ENCODE results near the gene SMARCE1.

Gene SMARCE1

GRCh38 chr17:40671282-40671681 lies 23.7 kb upstream of the SMARCE1 start:
- Histone ChIP-seq H3K4me1 (ENCODE audit: control insufficient read depth, insufficient read depth, low read length) (no peaks in the 10 kb centered on the region), H3K4me3 (ENCODE audit: low read length) (no peak overlapping the region), H3K27me3 (ENCODE audit: control insufficient read depth, insufficient read depth, low read length) (peaks cover 7% of the 10 kb centered on the region), H3K9ac (ENCODE audit: low read length) (no peak overlapping the region), H3K9me3 (ENCODE audit: control insufficient read depth, low read length) (no peaks in the 10 kb centered on the region), H3K36me3 (ENCODE audit: control insufficient read depth, insufficient read depth, low read length) (no peaks in the 10 kb centered on the region)

GRCh38 chr17:40666331-40666730 lies 18.7 kb upstream of the SMARCE1 start:
- no peaks in the 10 kb centered on the region for H3K4me1 ChIP-seq (ENCODE audit: control insufficient read depth, insufficient read depth, low read length)
- H3K27me3 ChIP-seq (ENCODE audit: control insufficient read depth, insufficient read depth, low read length), result peaks cover 30% of the 10 kb centered on the region
- no peaks in the 10 kb centered on the region for H3K9me3 ChIP-seq (ENCODE audit: control insufficient read depth, low read length)
- no peaks in the 10 kb centered on the region for H3K36me3 ChIP-seq (ENCODE audit: control insufficient read depth, insufficient read depth, low read length)
- no peak overlapping the region for H3K9ac ChIP-seq (ENCODE audit: low read length)
- no peak overlapping the region for H3K4me3 ChIP-seq (ENCODE audit: low read length)

- no peaks in the 10 kb centered on the region for H3K36me3 ChIP-seq (ENCODE audit: control insufficient read depth, insufficient read depth, low read length)
- H3K4me3 ChIP-seq (ENCODE audit: low read length), result no peak within 1 kb of the TSS
- no peaks in the 10 kb centered on the region for H3K9me3 ChIP-seq (ENCODE audit: control insufficient read depth, low read length)
- peaks cover 32% of the 10 kb centered on the region for H3K27me3 ChIP-seq (ENCODE audit: control insufficient read depth, insufficient read depth, low read length)
- H3K4me1 ChIP-seq (ENCODE audit: control insufficient read depth, insufficient read depth, low read length), result no peaks in the 10 kb centered on the region
- H3K9ac ChIP-seq (ENCODE audit: low read length), result peak within 1 kb of the TSS; percentile 45
Observed at GRCh38 chr17:40664582-40665333, 17.1 kb upstream of the SMARCE1 start, which contains the start of gene KRT222. KRT222 (minus strand) TSS chr17:40665177; CDS start chr17:40665099, 78 bp downstream.

- H3K36me3 ChIP-seq (ENCODE audit: control insufficient read depth, insufficient read depth, low read length), result no peaks in the 10 kb centered on the region
- H3K4me3 ChIP-seq (ENCODE audit: low read length), result no peak overlapping the region
- H3K9me3 ChIP-seq (ENCODE audit: control insufficient read depth, low read length), result no peaks in the 10 kb centered on the region
- peaks cover 36% of the 10 kb centered on the region for H3K27me3 ChIP-seq (ENCODE audit: control insufficient read depth, insufficient read depth, low read length)
- H3K9ac ChIP-seq (ENCODE audit: low read length), result no peak overlapping the region
- no peaks in the 10 kb centered on the region for H3K4me1 ChIP-seq (ENCODE audit: control insufficient read depth, insufficient read depth, low read length)
Observed at GRCh38 chr17:40663252-40663651, 15.6 kb upstream of the SMARCE1 start.

- H3K36me3 ChIP-seq (ENCODE audit: control insufficient read depth, insufficient read depth, low read length), result no peaks in the 10 kb centered on the region
- no peak overlapping the region for H3K4me3 ChIP-seq (ENCODE audit: low read length)
- H3K9me3 ChIP-seq (ENCODE audit: control insufficient read depth, low read length), result no peaks in the 10 kb centered on the region
- peaks cover 22% of the 10 kb centered on the region for H3K27me3 ChIP-seq (ENCODE audit: control insufficient read depth, insufficient read depth, low read length)
- H3K4me1 ChIP-seq (ENCODE audit: control insufficient read depth, insufficient read depth, low read length), result no peaks in the 10 kb centered on the region
- no peak overlapping the region for H3K9ac ChIP-seq (ENCODE audit: low read length)
Observed at GRCh38 chr17:40659911-40660310, 12.3 kb upstream of the SMARCE1 start.

DNA sequence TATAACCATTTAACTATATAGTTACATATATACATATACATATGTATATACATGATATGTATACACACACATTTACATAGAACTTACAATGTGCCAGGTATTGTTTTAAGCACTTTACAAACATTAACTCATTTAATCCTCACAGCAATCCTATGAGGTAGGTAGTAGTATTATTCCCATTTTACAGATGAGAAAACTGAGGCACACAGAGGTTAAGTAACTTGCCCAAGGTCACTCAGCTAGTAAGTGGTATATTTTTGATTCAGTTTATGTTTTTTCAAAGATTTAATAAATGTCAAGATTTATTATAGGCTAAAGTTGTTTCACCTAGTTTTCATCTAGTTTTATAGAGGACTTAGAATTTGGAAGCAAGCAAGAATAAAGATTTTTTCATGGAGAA lies 10.8 kb upstream of the SMARCE1 start:
- H3K4me3 ChIP-seq (ENCODE audit: low read length), result no peak overlapping the region
- H3K9ac ChIP-seq (ENCODE audit: low read length), result no peak overlapping the region
- H3K36me3 ChIP-seq (ENCODE audit: control insufficient read depth, insufficient read depth, low read length), result no peaks in the 10 kb centered on the region
- no peaks in the 10 kb centered on the region for H3K9me3 ChIP-seq (ENCODE audit: control insufficient read depth, low read length)
- H3K27me3 ChIP-seq (ENCODE audit: control insufficient read depth, insufficient read depth, low read length), result peaks cover 18% of the 10 kb centered on the region
- H3K4me1 ChIP-seq (ENCODE audit: control insufficient read depth, insufficient read depth, low read length), result no peaks in the 10 kb centered on the region

DNA sequence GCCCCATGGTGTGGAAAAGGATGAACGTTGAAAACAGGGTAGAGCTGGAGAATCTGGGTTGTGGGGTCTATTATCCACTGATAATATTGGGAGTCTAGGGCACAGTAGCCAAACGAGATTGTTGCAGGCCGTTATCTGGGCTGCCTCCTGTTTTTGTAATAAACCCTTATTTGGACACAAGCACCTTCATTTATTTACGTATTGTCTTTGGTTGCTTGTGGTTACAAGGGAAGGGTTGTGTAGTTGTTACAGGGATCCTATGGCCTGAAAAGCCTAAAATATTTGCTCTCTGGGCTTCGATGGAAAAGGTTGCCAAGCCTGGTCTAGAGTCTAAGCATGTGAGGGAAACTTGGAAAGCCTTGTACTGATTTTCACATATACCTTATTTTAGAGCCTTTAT lies 4.3 kb upstream of the SMARCE1 start:
- H3K9me3 ChIP-seq (ENCODE audit: control insufficient read depth, low read length), result no peaks in the 10 kb centered on the region
- H3K27me3 ChIP-seq (ENCODE audit: control insufficient read depth, insufficient read depth, low read length), result no peaks in the 10 kb centered on the region
- H3K36me3 ChIP-seq (ENCODE audit: control insufficient read depth, insufficient read depth, low read length), result no peaks in the 10 kb centered on the region
- H3K9ac ChIP-seq (ENCODE audit: low read length), result no peak overlapping the region
- no peak overlapping the region for H3K4me3 ChIP-seq (ENCODE audit: low read length)
- H3K4me1 ChIP-seq (ENCODE audit: control insufficient read depth, insufficient read depth, low read length), result peaks cover 6% of the 10 kb centered on the region

GRCh38 chr17:40648384-40648968 lies 858 bp upstream of the SMARCE1 start:
- H3K4me1 ChIP-seq (ENCODE audit: control insufficient read depth, insufficient read depth, low read length), result peaks cover 6% of the 10 kb centered on the region
- peaks cover 3% of the 10 kb centered on the region for H3K36me3 ChIP-seq (ENCODE audit: control insufficient read depth, insufficient read depth, low read length)
- H3K9ac ChIP-seq (ENCODE audit: low read length), result peak overlapping the region; percentile 99
- H3K4me3 ChIP-seq (ENCODE audit: low read length), result peak overlapping the region; percentile 95
- no peaks in the 10 kb centered on the region for H3K9me3 ChIP-seq (ENCODE audit: control insufficient read depth, low read length)
- no peaks in the 10 kb centered on the region for H3K27me3 ChIP-seq (ENCODE audit: control insufficient read depth, insufficient read depth, low read length)

- no peaks in the 10 kb centered on the region for H3K27me3 ChIP-seq (ENCODE audit: control insufficient read depth, insufficient read depth, low read length)
- peaks cover 6% of the 10 kb centered on the region for H3K4me1 ChIP-seq (ENCODE audit: control insufficient read depth, insufficient read depth, low read length)
- H3K9ac ChIP-seq (ENCODE audit: low read length), result peak overlapping the region; percentile 99
- H3K36me3 ChIP-seq (ENCODE audit: control insufficient read depth, insufficient read depth, low read length), result peaks cover 3% of the 10 kb centered on the region
- H3K9me3 ChIP-seq (ENCODE audit: control insufficient read depth, low read length), result no peaks in the 10 kb centered on the region
- peak overlapping the region; percentile 95 for H3K4me3 ChIP-seq (ENCODE audit: low read length)
Observed at GRCh38 chr17:40646791-40647623, 611 bp downstream of the SMARCE1 start.

DNA sequence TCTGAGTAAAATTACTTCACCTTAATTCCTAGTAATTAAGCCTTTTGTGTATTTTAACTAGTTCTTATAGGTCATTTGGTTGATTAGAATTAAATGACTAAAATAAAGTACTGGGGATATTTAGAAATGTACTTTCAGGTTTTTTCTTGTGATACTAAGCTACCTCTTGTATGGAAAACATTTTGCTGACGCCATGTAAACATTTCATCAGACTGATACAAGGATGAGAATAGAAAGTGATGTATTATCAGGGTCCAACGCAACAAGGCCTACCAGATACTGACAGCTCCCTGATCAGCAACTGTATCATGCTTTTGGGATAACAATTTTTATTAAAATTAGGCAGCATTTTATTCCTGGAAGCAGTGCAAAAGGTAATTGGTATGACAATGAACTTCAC lies 1.7 kb downstream of the SMARCE1 start:
- H3K9me3 ChIP-seq (ENCODE audit: control insufficient read depth, low read length), result no peaks in the 10 kb centered on the region
- H3K4me3 ChIP-seq (ENCODE audit: low read length), result no peak overlapping the region
- H3K4me1 ChIP-seq (ENCODE audit: control insufficient read depth, insufficient read depth, low read length), result peaks cover 6% of the 10 kb centered on the region
- H3K36me3 ChIP-seq (ENCODE audit: control insufficient read depth, insufficient read depth, low read length), result peaks cover 3% of the 10 kb centered on the region
- no peaks in the 10 kb centered on the region for H3K27me3 ChIP-seq (ENCODE audit: control insufficient read depth, insufficient read depth, low read length)
- no peak overlapping the region for H3K9ac ChIP-seq (ENCODE audit: low read length)

DNA sequence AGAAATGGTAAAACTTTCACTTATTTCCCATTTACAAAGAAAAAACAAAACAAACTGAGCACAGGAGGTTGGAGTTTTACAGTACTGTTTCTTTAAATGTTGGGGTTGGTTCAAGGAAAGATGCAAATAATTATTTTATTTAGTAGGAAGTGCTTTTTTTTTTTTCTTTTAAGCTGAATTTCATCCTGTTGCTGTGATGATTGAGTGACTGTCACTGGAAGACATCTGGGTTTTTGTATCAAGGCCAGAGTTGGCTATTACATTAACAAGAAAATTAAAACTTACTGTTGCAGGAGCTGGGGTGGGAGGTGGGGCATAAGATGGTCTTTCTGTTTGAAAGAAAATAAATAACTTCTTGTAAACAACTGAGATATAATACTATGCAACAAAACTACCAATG lies 2.3 kb downstream of the SMARCE1 start:
- Histone ChIP-seq H3K27me3 (ENCODE audit: control insufficient read depth, insufficient read depth, low read length) (no peaks in the 10 kb centered on the region), H3K9me3 (ENCODE audit: control insufficient read depth, low read length) (no peaks in the 10 kb centered on the region), H3K4me3 (ENCODE audit: low read length) (no peak overlapping the region), H3K9ac (ENCODE audit: low read length) (no peak overlapping the region), H3K4me1 (ENCODE audit: control insufficient read depth, insufficient read depth, low read length) (peaks cover 6% of the 10 kb centered on the region), H3K36me3 (ENCODE audit: control insufficient read depth, insufficient read depth, low read length) (peaks cover 3% of the 10 kb centered on the region)

DNA sequence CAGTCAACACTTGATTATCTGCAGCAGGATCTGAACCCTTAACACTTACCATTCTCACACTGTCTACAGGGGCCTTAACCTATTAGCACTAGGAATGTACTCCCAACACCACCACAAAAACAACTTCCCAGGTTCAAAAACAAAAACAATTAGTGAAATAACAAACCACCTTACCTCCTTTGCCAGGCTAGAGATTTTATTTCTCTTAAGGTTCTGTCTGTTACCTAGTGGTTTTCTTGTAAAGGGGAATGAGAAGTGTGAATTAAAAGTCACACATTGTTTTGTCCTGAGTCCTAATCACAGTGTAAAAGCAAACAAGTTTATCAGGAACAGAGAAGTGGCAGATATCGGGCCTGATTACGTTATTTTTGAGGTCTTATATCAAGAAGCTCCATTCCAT lies 9.7 kb downstream of the SMARCE1 start:
- Histone ChIP-seq H3K4me1 (ENCODE audit: control insufficient read depth, insufficient read depth, low read length) (no peaks in the 10 kb centered on the region), H3K9ac (ENCODE audit: low read length) (no peak overlapping the region), H3K27me3 (ENCODE audit: control insufficient read depth, insufficient read depth, low read length) (no peaks in the 10 kb centered on the region), H3K36me3 (ENCODE audit: control insufficient read depth, insufficient read depth, low read length) (no peaks in the 10 kb centered on the region), H3K9me3 (ENCODE audit: control insufficient read depth, low read length) (no peaks in the 10 kb centered on the region), H3K4me3 (ENCODE audit: low read length) (no peak overlapping the region)

All from mucosa of stomach (tissue), 1 donor.